HEK293 (cell line): ENCODE data around the gene SOX12.

ENCODE experiments used
- AEBP2 ChIP-seq: fragments of 450-650 bp; formaldehyde crosslinking; IDR thresholded peaks from 2 replicates; pipeline ENCODE4 v1.5.1; 2016; ENCODE audit warnings: missing biosample characterization, missing genetic modification characterization, borderline replicate concordance
- BCL11A ChIP-seq: fragments of 450-650 bp; formaldehyde crosslinking; IDR thresholded peaks from 2 replicates; pipeline ENCODE4 v1.5.1; 2016; ENCODE audit warnings: low read depth, missing biosample characterization, missing genetic modification characterization
- CTCF ChIP-seq: fragments of 450-650 bp; formaldehyde crosslinking; IDR thresholded peaks from 2 replicates; pipeline ENCODE4 v1.5.1; 2016; ENCODE audit warnings: missing biosample characterization, missing genetic modification characterization
- HIC1 ChIP-seq: fragments of 450-650 bp; formaldehyde crosslinking; IDR thresholded peaks from 2 replicates; pipeline ENCODE4 v1.5.1; 2016; ENCODE audit warnings: missing biosample characterization, missing genetic modification characterization
- HOXC10 ChIP-seq: sonication (generic); formaldehyde crosslinking; IDR thresholded peaks from 2 replicates; pipeline ENCODE4 v1.8.1; 2023; ENCODE audit warnings: mild to moderate bottlenecking, missing genetic modification reagents
- IKZF3 ChIP-seq: fragments of 450-650 bp; IDR thresholded peaks from 2 replicates; pipeline ENCODE4 v1.5.0; 2018; ENCODE audit warnings: missing biosample characterization, mild to moderate bottlenecking, missing genetic modification characterization, moderate library complexity
- KLF17 ChIP-seq: fragments of 450-650 bp; formaldehyde crosslinking; IDR thresholded peaks from 2 replicates; pipeline ENCODE4 v1.5.1; 2016; ENCODE audit warnings: missing biosample characterization, missing genetic modification characterization
- REPIN1 ChIP-seq: fragments of 450-650 bp; formaldehyde crosslinking; IDR thresholded peaks from 2 replicates; pipeline ENCODE4 v1.5.1; 2017; ENCODE audit warnings: missing biosample characterization, missing genetic modification characterization, low read depth
- SCRT2 ChIP-seq: fragments of 450-650 bp; formaldehyde crosslinking; IDR thresholded peaks from 2 replicates; pipeline ENCODE4 v1.5.1; 2016; ENCODE audit warnings: missing biosample characterization, missing genetic modification characterization
- SP2 ChIP-seq: fragments of 450-650 bp; formaldehyde crosslinking; IDR thresholded peaks from 2 replicates; pipeline ENCODE4 v1.5.1; 2016; ENCODE audit warnings: missing biosample characterization, missing genetic modification characterization
- TRIM28 ChIP-seq: IDR thresholded peaks from 2 replicates; pipeline ENCODE4 v1.6.1; 2011; ENCODE audit warnings: low read length, control low read depth, borderline replicate concordance
- ZBTB48 ChIP-seq: fragments of 450-650 bp; formaldehyde crosslinking; IDR thresholded peaks from 2 replicates; pipeline ENCODE4 v1.5.1; 2016; ENCODE audit warnings: missing biosample characterization, missing genetic modification characterization
- ZBTB8A ChIP-seq: fragments of 450-650 bp; formaldehyde crosslinking; IDR thresholded peaks from 2 replicates; pipeline ENCODE4 v1.5.1; 2016; ENCODE audit warnings: missing biosample characterization, missing genetic modification characterization
- ZEB2 ChIP-seq: fragments of 450-650 bp; formaldehyde crosslinking; IDR thresholded peaks from 2 replicates; pipeline ENCODE4 v1.5.1; 2016; ENCODE audit warnings: missing biosample characterization, missing genetic modification characterization
- ZNF140 ChIP-seq: fragments of 450-650 bp; formaldehyde crosslinking; IDR thresholded peaks from 2 replicates; pipeline ENCODE4 v1.5.1; 2016; ENCODE audit warnings: missing biosample characterization, missing genetic modification characterization
- ZNF146 ChIP-seq: fragments of 450-650 bp; formaldehyde crosslinking; IDR thresholded peaks from 2 replicates; pipeline ENCODE4 v1.5.1; 2016; ENCODE audit warnings: missing biosample characterization, missing genetic modification characterization
- ZNF26 ChIP-seq: fragments of 450-650 bp; formaldehyde crosslinking; IDR thresholded peaks from 2 replicates; pipeline ENCODE4 v1.5.1; 2016; ENCODE audit warnings: missing biosample characterization, missing genetic modification characterization
- ZNF423 ChIP-seq: fragments of 450-650 bp; formaldehyde crosslinking; IDR thresholded peaks from 2 replicates; pipeline ENCODE4 v1.5.1; 2016; ENCODE audit warnings: missing biosample characterization, missing genetic modification characterization
- ZNF76 ChIP-seq: fragments of 450-650 bp; formaldehyde crosslinking; IDR thresholded peaks from 2 replicates; pipeline ENCODE4; 2016; ENCODE audit warnings: low read depth, missing biosample characterization, missing genetic modification characterization, borderline replicate concordance
- ZNF777 ChIP-seq: fragments of 450-650 bp; formaldehyde crosslinking; IDR thresholded peaks from 2 replicates; pipeline ENCODE4 v1.5.1; 2017; ENCODE audit warnings: missing biosample characterization, missing genetic modification characterization, borderline replicate concordance
- ZXDB ChIP-seq: fragments of 450-650 bp; formaldehyde crosslinking; IDR thresholded peaks from 2 replicates; pipeline ENCODE4 v1.5.1; 2016; ENCODE audit warnings: missing biosample characterization, missing genetic modification characterization
- TF ChIP-seq, protein P1 (sequence below): fragments of 450-650 bp; formaldehyde crosslinking; IDR thresholded peaks from 2 replicates; pipeline ENCODE4 v1.5.1; 2017; ENCODE audit warnings: missing biosample characterization, missing genetic modification characterization
- TF ChIP-seq, protein P2 (sequence below): sonication (generic); formaldehyde crosslinking; IDR thresholded peaks from 2 replicates; pipeline ENCODE4 v1.8.1; 2022; ENCODE audit warnings: mild to moderate bottlenecking, moderate library complexity, missing genetic modification reagents
- TF ChIP-seq, protein P3 (sequence below): fragments of 450-650 bp; formaldehyde crosslinking; IDR thresholded peaks from 2 replicates; pipeline ENCODE4 v1.5.1; 2016; ENCODE audit warnings: missing biosample characterization, missing genetic modification characterization
- TF ChIP-seq, protein P4 (sequence below): fragments of 450-650 bp; formaldehyde crosslinking; optimal IDR thresholded peaks from 2 replicates; pipeline ENCODE3; 2016; ENCODE audit warnings: missing biosample characterization, mild to moderate bottlenecking, missing genetic modification characterization

The SOX12 gene

DNA sequence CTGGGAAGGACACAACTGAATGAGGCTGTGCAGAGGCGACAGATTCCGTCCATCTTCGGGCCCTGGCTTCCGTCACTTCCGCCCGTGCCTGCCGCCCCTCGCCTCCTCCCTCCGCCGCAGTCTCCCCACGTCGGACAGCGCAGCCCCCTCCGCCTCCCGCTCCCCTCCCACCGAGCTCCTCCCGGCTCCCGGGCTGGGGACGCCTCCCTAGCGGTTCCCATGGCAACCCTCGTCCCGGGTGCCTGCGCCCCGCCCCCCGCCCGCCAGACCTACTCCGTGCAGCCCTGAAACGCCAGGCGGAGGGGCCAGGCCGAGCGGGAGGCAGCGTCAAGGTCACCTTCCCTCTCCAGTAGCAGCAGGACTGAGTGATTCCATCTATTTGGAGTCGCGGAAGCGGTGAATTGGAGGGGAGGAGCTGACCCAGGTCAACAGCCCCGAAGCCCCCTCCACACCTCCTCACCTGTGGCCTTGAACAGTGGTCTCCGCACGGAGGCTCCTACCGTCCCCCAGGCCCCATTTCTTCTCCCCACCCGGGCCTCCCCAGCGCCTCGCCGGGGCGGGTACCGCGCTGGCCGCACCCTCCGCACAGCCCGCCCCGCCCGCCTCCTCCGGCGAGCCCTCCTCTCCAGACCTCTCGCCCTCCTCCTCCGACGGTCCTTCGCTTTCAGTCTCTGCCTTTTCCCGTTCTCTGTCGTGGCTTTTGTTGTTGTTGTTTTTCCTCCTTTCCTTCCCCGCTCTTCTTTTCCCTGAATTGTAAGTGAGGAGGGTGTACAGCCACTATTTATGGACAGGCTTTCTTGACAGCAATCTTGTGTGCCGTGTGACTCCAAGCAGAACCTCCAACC lies 22.5 kb downstream of the SOX12 start (continued):
- TF ChIP-seq, protein P1, sequence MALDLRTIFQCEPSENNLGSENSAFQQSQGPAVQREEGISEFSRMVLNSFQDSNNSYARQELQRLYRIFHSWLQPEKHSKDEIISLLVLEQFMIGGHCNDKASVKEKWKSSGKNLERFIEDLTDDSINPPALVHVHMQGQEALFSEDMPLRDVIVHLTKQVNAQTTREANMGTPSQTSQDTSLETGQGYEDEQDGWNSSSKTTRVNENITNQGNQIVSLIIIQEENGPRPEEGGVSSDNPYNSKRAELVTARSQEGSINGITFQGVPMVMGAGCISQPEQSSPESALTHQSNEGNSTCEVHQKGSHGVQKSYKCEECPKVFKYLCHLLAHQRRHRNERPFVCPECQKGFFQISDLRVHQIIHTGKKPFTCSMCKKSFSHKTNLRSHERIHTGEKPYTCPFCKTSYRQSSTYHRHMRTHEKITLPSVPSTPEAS: peak; percentile 98
- TF ChIP-seq ZXDB (tag by site-specific recombination): peak; percentile 71; the same call in 1 of the 2 replicates
- TF ChIP-seq, protein P2, sequence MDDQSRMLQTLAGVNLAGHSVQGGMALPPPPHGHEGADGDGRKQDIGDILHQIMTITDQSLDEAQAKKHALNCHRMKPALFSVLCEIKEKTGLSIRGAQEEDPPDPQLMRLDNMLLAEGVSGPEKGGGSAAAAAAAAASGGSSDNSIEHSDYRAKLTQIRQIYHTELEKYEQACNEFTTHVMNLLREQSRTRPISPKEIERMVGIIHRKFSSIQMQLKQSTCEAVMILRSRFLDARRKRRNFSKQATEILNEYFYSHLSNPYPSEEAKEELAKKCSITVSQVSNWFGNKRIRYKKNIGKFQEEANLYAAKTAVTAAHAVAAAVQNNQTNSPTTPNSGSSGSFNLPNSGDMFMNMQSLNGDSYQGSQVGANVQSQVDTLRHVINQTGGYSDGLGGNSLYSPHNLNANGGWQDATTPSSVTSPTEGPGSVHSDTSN (CRISPR knock-in tag): no peak; the same call in 1 of the 2 replicates
- peak; percentile 85 for TF ChIP-seq ZBTB48 (tag by site-specific recombination)
- TF ChIP-seq REPIN1 (tag by site-specific recombination): peak; percentile 58; the same call in 1 of the 2 replicates
- peak; percentile 64 for TF ChIP-seq TRIM28
- TF ChIP-seq ZNF423 (tag by site-specific recombination): 0 out of 2 replicates have a peak, but pooled peaks have one; percentile 4
- TF ChIP-seq ZNF146 (tag by site-specific recombination): no peak
- TF ChIP-seq, protein P3, sequence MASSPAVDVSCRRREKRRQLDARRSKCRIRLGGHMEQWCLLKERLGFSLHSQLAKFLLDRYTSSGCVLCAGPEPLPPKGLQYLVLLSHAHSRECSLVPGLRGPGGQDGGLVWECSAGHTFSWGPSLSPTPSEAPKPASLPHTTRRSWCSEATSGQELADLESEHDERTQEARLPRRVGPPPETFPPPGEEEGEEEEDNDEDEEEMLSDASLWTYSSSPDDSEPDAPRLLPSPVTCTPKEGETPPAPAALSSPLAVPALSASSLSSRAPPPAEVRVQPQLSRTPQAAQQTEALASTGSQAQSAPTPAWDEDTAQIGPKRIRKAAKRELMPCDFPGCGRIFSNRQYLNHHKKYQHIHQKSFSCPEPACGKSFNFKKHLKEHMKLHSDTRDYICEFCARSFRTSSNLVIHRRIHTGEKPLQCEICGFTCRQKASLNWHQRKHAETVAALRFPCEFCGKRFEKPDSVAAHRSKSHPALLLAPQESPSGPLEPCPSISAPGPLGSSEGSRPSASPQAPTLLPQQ (tag by site-specific recombination): peak; percentile 58
- peak; percentile 91 for TF ChIP-seq SP2 (tag by site-specific recombination)
- peak; percentile 29; the same call in 1 of the 2 replicates for TF ChIP-seq ZNF76 (tag by site-specific recombination)
- TF ChIP-seq AEBP2: no peak
- TF ChIP-seq ZBTB8A (tag by site-specific recombination): peak; percentile 97
- peak; percentile 18; the same call in 1 of the 2 replicates for TF ChIP-seq CTCF (tag by site-specific recombination)
- peak; percentile 44; the same call in 1 of the 2 replicates for TF ChIP-seq SCRT2
- TF ChIP-seq HOXC10 (CRISPR knock-in tag): no peak
- TF ChIP-seq ZEB2 (tag by site-specific recombination): peak; percentile 87
- TF ChIP-seq HIC1 (tag by site-specific recombination): no peak
- no peak for TF ChIP-seq ZNF140 (tag by site-specific recombination)
- peak; percentile 26 for TF ChIP-seq KLF17 (tag by site-specific recombination)
- TF ChIP-seq IKZF3 (tag by site-specific recombination): peak; percentile 97
- peak; percentile 48 for TF ChIP-seq BCL11A (tag by site-specific recombination)
- peak; percentile 80; the same call in 1 of the 2 replicates for TF ChIP-seq ZNF777 (tag by site-specific recombination)
- TF ChIP-seq, protein P4, sequence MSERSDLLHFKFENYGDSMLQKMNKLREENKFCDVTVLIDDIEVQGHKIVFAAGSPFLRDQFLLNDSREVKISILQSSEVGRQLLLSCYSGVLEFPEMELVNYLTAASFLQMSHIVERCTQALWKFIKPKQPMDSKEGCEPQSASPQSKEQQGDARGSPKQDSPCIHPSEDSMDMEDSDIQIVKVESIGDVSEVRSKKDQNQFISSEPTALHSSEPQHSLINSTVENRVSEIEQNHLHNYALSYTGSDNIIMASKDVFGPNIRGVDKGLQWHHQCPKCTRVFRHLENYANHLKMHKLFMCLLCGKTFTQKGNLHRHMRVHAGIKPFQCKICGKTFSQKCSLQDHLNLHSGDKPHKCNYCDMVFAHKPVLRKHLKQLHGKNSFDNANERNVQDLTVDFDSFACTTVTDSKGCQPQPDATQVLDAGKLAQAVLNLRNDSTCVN (tag by site-specific recombination): peak; percentile 63
- TF ChIP-seq ZNF26 (tag by site-specific recombination): no peak
